ENCODE data around the gene SLC1A2. TPM values are rescaled to one million over a fixed set of nuclear protein-coding genes. Genes with fewer than 3 reads are reported as not detected.

SLC1A2 gene
- total RNA-seq, 5 donors from 2014 or later (not counting 1 experiment from before 2014, with no cell fraction given) = 0.07 to 0.19 (median 0.12) TPM

GRCh38 chr11:35359321-35360054 lies 59.9 kb downstream of the SLC1A2 start:
- CTCF ChIA-PET = no interaction called here

GRCh38 chr11:35358391-35358790 lies 61.0 kb downstream of the SLC1A2 start:
- H3K27ac Mint-ChIP-seq = no peak overlapping the region

More at GRCh38 chr11:35359321-35360054, 59.9 kb downstream of the SLC1A2 start:
- no peak overlapping the region for H3K4me3 Mint-ChIP-seq
- no peak overlapping the region for H3K27ac Mint-ChIP-seq
- Histone ChIP-seq H3K4me1 (ENCODE audit: control insufficient read depth in 1 of 2, extremely low read depth in 1 of 2, insufficient read depth in 2 of 2, low read length in 2 of 2) (peaks cover 0 to 4% of the 10 kb centered on the region in 2 experiments), H3K9me3 (no peaks in the 10 kb centered on the region), H3K27ac (ENCODE audit: low read length) (no peak overlapping the region), H3K36me3 (ENCODE audit: control insufficient read depth in 2 of 2, extremely low read depth in 1 of 2, insufficient read depth in 1 of 2, low read length in 1 of 2) (no peaks in the 10 kb centered on the region), H3K27me3 (replicated peaks in 1 of 2; ENCODE audit: control insufficient read depth in 2 of 2, extremely low read depth in 1 of 2, insufficient read depth in 2 of 2, low read length in 1 of 2) (peaks cover 0 to 4% of the 10 kb centered on the region in 2 experiments), H3K4me3 (ENCODE audit: control insufficient read depth in 1 of 2, extremely low read depth in 1 of 2, low read length in 1 of 2) (no peak overlapping the region)
- no peak for DNase-seq
- peaks cover 4 to 5% of the 10 kb centered on the region in 2 donors for H3K27me3 Mint-ChIP-seq
- ATAC-seq (replicated peaks in 1 of 4) = no peak
- 100% methylated on average over 2 of the region's 3 CpGs for WGBS (ENCODE audit: insufficient coverage)
- POLR2A ChIA-PET = no interaction called here
- no peaks in the 10 kb centered on the region for H3K36me3 Mint-ChIP-seq
- no peaks in the 10 kb centered on the region for H3K9me3 Mint-ChIP-seq
- peaks cover 8 to 15% (median 10%) of the 10 kb centered on the region in 3 donors for H3K4me1 Mint-ChIP-seq

GRCh38 chr11:35357923-35358322 lies 61.4 kb downstream of the SLC1A2 start:
- peaks cover 4 to 15% (median 8%) of the 10 kb centered on the region in 3 donors for H3K4me1 Mint-ChIP-seq
- no peak overlapping the region for H3K4me3 Mint-ChIP-seq
- H3K9me3 Mint-ChIP-seq = no peaks in the 10 kb centered on the region
- no CpG with 5 or more reads among the region's 5 CpGs for WGBS (ENCODE audit: insufficient coverage)
- no peaks in the 10 kb centered on the region for H3K36me3 ChIP-seq (ENCODE audit: control insufficient read depth in 2 of 2, extremely low read depth in 1 of 2, insufficient read depth in 1 of 2, low read length in 1 of 2)
- ATAC-seq (replicated peaks in 1 of 4) (no peak), DNase-seq (no peak)
- H3K36me3 Mint-ChIP-seq = no peaks in the 10 kb centered on the region
- POLR2A ChIA-PET = interaction anchor here (0.6 to 0.7 kb wide), 2 partner anchors 241 to 335 kb away, joined by 3 to 6 read pairs; no protein-coding TSS in a partner anchor
- peaks cover 2 to 3% of the 10 kb centered on the region in 2 donors for H3K27me3 Mint-ChIP-seq
- H3K9me3 ChIP-seq = no peaks in the 10 kb centered on the region
- CTCF ChIA-PET = no interaction called here
- H3K27ac Mint-ChIP-seq = no peak overlapping the region
- H3K27ac ChIP-seq (ENCODE audit: low read length) = no peak overlapping the region
- no peak overlapping the region for H3K4me3 ChIP-seq (ENCODE audit: control insufficient read depth in 1 of 2, extremely low read depth in 1 of 2, low read length in 1 of 2)
- peaks cover 0 to 4% of the 10 kb centered on the region in 2 experiments for H3K4me1 ChIP-seq (ENCODE audit: control insufficient read depth in 1 of 2, extremely low read depth in 1 of 2, insufficient read depth in 2 of 2, low read length in 2 of 2)
- peaks cover 0 to under 1% of the 10 kb centered on the region in 2 experiments for H3K27me3 ChIP-seq (replicated peaks in 1 of 2; ENCODE audit: control insufficient read depth in 2 of 2, extremely low read depth in 1 of 2, insufficient read depth in 2 of 2, low read length in 1 of 2)

More at GRCh38 chr11:35358391-35358790, 61.0 kb downstream of the SLC1A2 start:
- POLR2A ChIA-PET = interaction anchor here (0.5 to 0.7 kb wide), 2 partner anchors 71 to 242 kb away, joined by 3 to 4 read pairs; no protein-coding TSS in a partner anchor
- ATAC-seq (replicated peaks in 1 of 4) = no peak
- no peaks in the 10 kb centered on the region for H3K9me3 Mint-ChIP-seq
- Histone ChIP-seq H3K4me3 (ENCODE audit: control insufficient read depth in 1 of 2, extremely low read depth in 1 of 2, low read length in 1 of 2) (no peak overlapping the region), H3K4me1 (ENCODE audit: control insufficient read depth in 1 of 2, extremely low read depth in 1 of 2, insufficient read depth in 2 of 2, low read length in 2 of 2) (peaks cover 0 to 4% of the 10 kb centered on the region in 2 experiments), H3K9me3 (no peaks in the 10 kb centered on the region), H3K27me3 (replicated peaks in 1 of 2; ENCODE audit: control insufficient read depth in 2 of 2, extremely low read depth in 1 of 2, insufficient read depth in 2 of 2, low read length in 1 of 2) (peaks cover 0 to 4% of the 10 kb centered on the region in 2 experiments), H3K36me3 (ENCODE audit: control insufficient read depth in 2 of 2, extremely low read depth in 1 of 2, insufficient read depth in 1 of 2, low read length in 1 of 2) (no peaks in the 10 kb centered on the region), H3K27ac (ENCODE audit: low read length) (no peak overlapping the region)
- DNase-seq = no peak
- peaks cover 8 to 15% (median 8%) of the 10 kb centered on the region in 3 donors for H3K4me1 Mint-ChIP-seq
- no peak overlapping the region for H3K4me3 Mint-ChIP-seq
- CTCF ChIA-PET = no interaction called here
- H3K36me3 Mint-ChIP-seq = no peaks in the 10 kb centered on the region
- peaks cover 4 to 5% of the 10 kb centered on the region in 2 donors for H3K27me3 Mint-ChIP-seq

GRCh38 chr11:35355102-35355749 lies 64.1 kb downstream of the SLC1A2 start:
- Mint-ChIP-seq H3K4me1 (peaks cover 2 to 15% (median 8%) of the 10 kb centered on the region in 3 donors), H3K27me3 (no peaks in the 10 kb centered on the region), H3K36me3 (no peaks in the 10 kb centered on the region), H3K4me3 (no peak overlapping the region), H3K9me3 (no peaks in the 10 kb centered on the region), H3K27ac (peak overlapping the region; percentile 39 to 41)
- DNase-seq (no peak), ATAC-seq (replicated peaks in 1 of 4) (no peak)
- POLR2A ChIA-PET = no interaction called here
- H3K4me1 ChIP-seq (ENCODE audit: control insufficient read depth in 1 of 2, extremely low read depth in 1 of 2, insufficient read depth in 2 of 2, low read length in 2 of 2) = peaks cover under 1 to 4% of the 10 kb centered on the region in 2 experiments
- no peaks in the 10 kb centered on the region for H3K36me3 ChIP-seq (ENCODE audit: control insufficient read depth in 2 of 2, extremely low read depth in 1 of 2, insufficient read depth in 1 of 2, low read length in 1 of 2)
- WGBS (ENCODE audit: insufficient coverage) = 76% methylated on average over 3 of the region's 5 CpGs
- H3K27me3 ChIP-seq (replicated peaks in 1 of 2; ENCODE audit: control insufficient read depth in 2 of 2, extremely low read depth in 1 of 2, insufficient read depth in 2 of 2, low read length in 1 of 2) = no peaks in the 10 kb centered on the region
- H3K4me3 ChIP-seq (ENCODE audit: control insufficient read depth in 1 of 2, extremely low read depth in 1 of 2, low read length in 1 of 2) = no peak overlapping the region
- CTCF ChIA-PET = no interaction called here
- no peak overlapping the region for H3K27ac ChIP-seq (ENCODE audit: low read length)
- H3K9me3 ChIP-seq = no peaks in the 10 kb centered on the region

- ChIA-PET POLR2A (no interaction called here), CTCF (no interaction called here)
- peaks cover 8 to 21% (median 14%) of the 10 kb centered on the region in 3 donors for H3K4me1 Mint-ChIP-seq
These were observed 64.7 kb downstream of the SLC1A2 start for GRCh38 chr11:35354644-35355043.

GRCh38 chr11:35352077-35352888 lies 67.1 kb downstream of the SLC1A2 start:
- Histone ChIP-seq H3K27me3 (replicated peaks in 1 of 2; ENCODE audit: control insufficient read depth in 2 of 2, extremely low read depth in 1 of 2, insufficient read depth in 2 of 2, low read length in 1 of 2) (no peaks in the 10 kb centered on the region), H3K27ac (ENCODE audit: low read length) (no peak overlapping the region), H3K36me3 (ENCODE audit: control insufficient read depth in 2 of 2, extremely low read depth in 1 of 2, insufficient read depth in 1 of 2, low read length in 1 of 2) (no peaks in the 10 kb centered on the region), H3K9me3 (no peaks in the 10 kb centered on the region), H3K4me3 (ENCODE audit: control insufficient read depth in 1 of 2, extremely low read depth in 1 of 2, low read length in 1 of 2) (no peak overlapping the region), H3K4me1 (ENCODE audit: control insufficient read depth in 1 of 2, extremely low read depth in 1 of 2, insufficient read depth in 2 of 2, low read length in 2 of 2) (peaks cover 15 to 25% of the 10 kb centered on the region in 2 experiments)
- POLR2A ChIA-PET = no interaction called here
- H3K4me3 Mint-ChIP-seq = no peak overlapping the region
- WGBS (ENCODE audit: insufficient coverage) = 100% methylated on average over 2 of the region's 3 CpGs
- H3K4me1 Mint-ChIP-seq = peaks cover 27 to 41% (median 28%) of the 10 kb centered on the region in 3 donors
- CTCF ChIA-PET = interaction anchor here in 1 of 2 donors (1.0 kb wide), 1 partner anchor 12 kb away, joined by 3 read pairs; no protein-coding TSS in a partner anchor
- no peak for DNase-seq
- ATAC-seq (replicated peaks in 1 of 4) = no peak
- no peaks in the 10 kb centered on the region for H3K36me3 Mint-ChIP-seq
- no peaks in the 10 kb centered on the region for H3K27me3 Mint-ChIP-seq
- no peak overlapping the region for H3K27ac Mint-ChIP-seq
- no peaks in the 10 kb centered on the region for H3K9me3 Mint-ChIP-seq

More at GRCh38 chr11:35354644-35355043, 64.7 kb downstream of the SLC1A2 start:
- DNase-seq = no peak
- Histone ChIP-seq H3K9me3 (no peaks in the 10 kb centered on the region), H3K4me1 (ENCODE audit: control insufficient read depth in 1 of 2, extremely low read depth in 1 of 2, insufficient read depth in 2 of 2, low read length in 2 of 2) (peaks cover 6% of the 10 kb centered on the region in 2 experiments), H3K27me3 (replicated peaks in 1 of 2; ENCODE audit: control insufficient read depth in 2 of 2, extremely low read depth in 1 of 2, insufficient read depth in 2 of 2, low read length in 1 of 2) (no peaks in the 10 kb centered on the region), H3K36me3 (ENCODE audit: control insufficient read depth in 2 of 2, extremely low read depth in 1 of 2, insufficient read depth in 1 of 2, low read length in 1 of 2) (no peaks in the 10 kb centered on the region), H3K27ac (ENCODE audit: low read length) (no peak overlapping the region), H3K4me3 (ENCODE audit: control insufficient read depth in 1 of 2, extremely low read depth in 1 of 2, low read length in 1 of 2) (no peak overlapping the region)
- peak overlapping the region in 1 of 2 donors; percentile 41 for H3K27ac Mint-ChIP-seq
- 85% methylated on average over 5 of the region's 7 CpGs for WGBS (ENCODE audit: insufficient coverage)
- no peaks in the 10 kb centered on the region for H3K27me3 Mint-ChIP-seq
- ATAC-seq (replicated peaks in 1 of 4) = no peak
- no peaks in the 10 kb centered on the region for H3K36me3 Mint-ChIP-seq
- no peak overlapping the region for H3K4me3 Mint-ChIP-seq
- H3K9me3 Mint-ChIP-seq = no peaks in the 10 kb centered on the region

Data from T-cell (primary cell).